OCI-M1 (cell line): ENCODE measurements around the gene DCAF6.
"Not testable (repeated sequence)": the region's sequence is repeated elsewhere in the genome, so short reads cannot be mapped to it uniquely, and the experiment has no call there.

ENCODE experiments used
- DNase-seq: peaks from one replicate; lab custom pipeline; 2025; lab: John Stamatoyannopoulos, UW

DCAF6 gene

GRCh38 chr1:168031627-168032026 lies 95.1 kb downstream of the DCAF6 start:
- DNase-seq, result no peak

- no peak for DNase-seq
Observed at GRCh38 chr1:168032029-168032428, 95.5 kb downstream of the DCAF6 start.

GRCh38 chr1:168035345-168035744 lies 98.9 kb downstream of the DCAF6 start:
- DNase-seq, result no peak

- no peak for DNase-seq
Observed at GRCh38 chr1:168042362-168042761, 105.9 kb downstream of the DCAF6 start.

- no peak for DNase-seq
Observed at GRCh38 chr1:168045311-168045710, 108.8 kb downstream of the DCAF6 start.

DNA sequence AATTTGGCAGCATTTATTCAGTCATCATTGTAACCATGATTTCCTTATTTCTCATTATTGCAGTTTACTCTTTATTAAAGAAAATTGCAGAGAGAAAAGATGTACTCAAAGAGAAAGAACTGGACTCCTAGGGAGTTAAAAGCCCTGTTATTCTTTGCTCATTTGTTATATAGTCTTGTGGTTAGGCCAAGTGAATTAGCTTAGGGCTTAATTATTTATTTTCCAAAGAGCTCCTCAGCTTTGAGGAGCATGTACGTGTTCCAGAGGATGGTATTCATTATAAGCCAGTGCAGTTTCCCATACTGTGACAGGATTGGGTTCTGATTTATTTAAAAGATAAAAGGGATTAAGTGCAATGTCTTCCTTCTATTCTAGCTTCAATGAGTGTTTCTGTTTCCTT lies 113.8 kb downstream of the DCAF6 start:
- no peak for DNase-seq

- DNase-seq, result no peak
Observed at GRCh38 chr1:168050880-168051279, 114.4 kb downstream of the DCAF6 start.

GRCh38 chr1:168053681-168054080 lies 117.2 kb downstream of the DCAF6 start:
- no peak for DNase-seq

- no peak for DNase-seq
Observed at GRCh38 chr1:168054117-168054516, 117.6 kb downstream of the DCAF6 start.

- not testable (repeated sequence) for DNase-seq
Observed at GRCh38 chr1:168056152-168056551, 119.7 kb downstream of the DCAF6 start.

DNA sequence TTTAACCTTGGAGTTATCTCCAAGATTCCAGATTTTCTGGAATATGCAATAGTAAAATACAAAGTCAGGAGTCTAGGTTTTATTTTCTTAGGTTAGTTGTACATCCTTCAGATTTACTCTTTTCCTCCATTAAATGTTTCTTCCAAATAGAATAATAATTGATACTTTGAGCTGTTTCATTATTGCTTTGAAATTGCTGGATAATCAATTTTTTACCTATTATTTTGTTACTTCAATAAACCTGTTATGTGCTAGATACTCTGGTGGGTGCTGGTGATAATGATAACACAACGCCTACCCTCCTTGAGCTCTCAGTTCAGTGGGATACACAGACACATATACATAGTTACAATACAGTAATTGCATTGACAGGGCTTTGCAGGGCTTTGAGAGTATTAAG lies 120.9 kb downstream of the DCAF6 start:
- no peak for DNase-seq

DNA sequence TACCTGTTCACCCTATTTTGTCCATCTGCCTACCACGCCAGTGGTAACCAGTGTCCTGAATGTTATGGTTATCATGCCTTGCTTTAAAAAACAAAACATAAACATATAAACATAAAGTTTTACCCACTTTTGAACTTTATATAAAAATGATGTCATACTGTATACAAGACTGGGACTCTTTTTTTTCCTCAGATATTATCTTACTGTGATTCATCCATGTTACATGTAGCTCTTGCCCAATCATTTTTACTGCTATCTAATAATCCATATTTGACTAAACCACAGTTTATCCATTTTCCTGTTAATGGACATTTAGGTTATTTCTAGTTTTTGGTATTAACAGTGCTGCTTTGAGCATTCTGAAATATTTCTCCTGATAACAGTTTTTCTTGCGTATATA lies 121.4 kb downstream of the DCAF6 start:
- DNase-seq, result peak; percentile 33

DNA sequence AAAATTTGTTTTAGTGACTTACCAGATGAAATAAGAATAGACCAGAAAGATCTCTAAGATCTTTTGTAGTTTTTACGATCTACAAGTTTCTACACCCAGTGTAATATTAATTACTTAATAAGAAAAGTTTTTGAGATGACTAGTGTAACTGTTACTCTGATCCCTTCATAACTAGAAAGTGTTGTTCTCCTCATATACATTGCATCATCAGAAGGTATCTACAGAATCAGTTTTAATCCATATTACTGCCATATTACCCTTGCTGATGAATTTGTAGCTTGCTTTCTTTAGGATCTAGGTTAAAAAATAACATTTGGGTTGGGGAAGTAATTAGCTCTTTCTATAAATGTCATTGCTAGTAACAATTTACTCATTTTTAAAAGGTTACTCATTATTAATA lies 127.7 kb downstream of the DCAF6 start:
- peak; percentile 12 for DNase-seq

DNA sequence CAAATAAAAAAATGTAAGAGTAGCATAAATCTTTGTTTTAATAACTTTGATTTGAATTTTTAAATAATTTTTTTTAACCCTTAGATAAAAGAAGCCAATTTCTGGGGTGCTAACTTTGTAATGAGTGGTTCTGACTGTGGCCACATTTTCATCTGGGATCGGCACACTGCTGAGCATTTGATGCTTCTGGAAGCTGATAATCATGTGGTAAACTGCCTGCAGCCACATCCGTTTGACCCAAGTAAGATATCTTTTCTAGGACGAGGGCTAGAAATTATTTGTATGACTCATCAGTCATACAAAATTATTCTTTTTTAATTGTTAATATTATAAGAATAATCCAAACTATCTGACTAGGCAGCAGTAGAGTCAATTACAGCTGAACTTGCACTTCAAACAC lies 129.0 kb downstream of the DCAF6 start:
- peak; percentile 60 for DNase-seq

- DNase-seq, result no peak
Observed at GRCh38 chr1:168069384-168069783, 132.9 kb downstream of the DCAF6 start.

- no peak for DNase-seq
Observed at GRCh38 chr1:168079761-168080160, 143.3 kb downstream of the DCAF6 start.

GRCh38 chr1:168081373-168082007 lies 145.0 kb downstream of the DCAF6 start:
- DNase-seq, result no peak

DNA sequence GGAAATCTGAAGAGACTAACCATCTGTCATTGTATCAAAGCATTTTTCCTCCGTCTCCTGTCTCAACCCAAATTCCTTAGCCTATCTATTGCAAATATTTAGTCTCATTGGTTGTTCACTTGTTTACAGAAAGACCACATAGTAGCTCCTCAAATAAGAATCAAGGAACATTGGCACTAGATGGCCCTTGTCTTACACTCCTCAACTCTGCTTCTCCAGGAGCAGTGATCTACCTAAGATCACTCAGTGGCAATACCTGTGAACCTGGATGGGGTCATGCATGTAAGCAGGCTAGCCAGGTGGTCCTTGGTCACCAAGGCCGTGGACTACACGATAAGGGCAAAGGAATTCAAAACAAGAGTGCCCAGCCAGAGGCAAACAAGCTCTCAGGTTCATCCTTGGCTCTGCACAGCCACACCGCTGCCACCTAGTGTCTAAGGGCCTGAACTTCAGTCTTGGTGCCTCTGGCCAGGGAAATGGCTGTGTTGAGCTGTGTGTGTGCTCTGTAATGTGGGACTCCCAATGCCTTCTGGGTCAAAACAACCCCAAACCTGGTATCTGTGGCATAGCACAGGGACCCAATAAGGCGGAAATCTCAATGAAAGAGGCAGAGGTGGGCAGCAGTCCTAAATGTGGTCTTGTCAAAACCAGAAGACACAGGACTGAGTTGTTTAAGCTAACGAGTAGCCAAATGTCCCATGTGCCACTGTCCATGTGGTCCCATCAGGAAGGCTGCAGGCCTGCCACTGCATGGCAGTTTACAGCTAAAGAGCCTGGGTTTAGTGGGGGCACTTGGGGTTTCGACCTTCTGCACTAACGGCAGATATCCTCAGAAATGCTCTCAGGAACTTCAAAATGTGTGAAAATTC lies 145.8 kb downstream of the DCAF6 start:
- peak; percentile 91 for DNase-seq

DNA sequence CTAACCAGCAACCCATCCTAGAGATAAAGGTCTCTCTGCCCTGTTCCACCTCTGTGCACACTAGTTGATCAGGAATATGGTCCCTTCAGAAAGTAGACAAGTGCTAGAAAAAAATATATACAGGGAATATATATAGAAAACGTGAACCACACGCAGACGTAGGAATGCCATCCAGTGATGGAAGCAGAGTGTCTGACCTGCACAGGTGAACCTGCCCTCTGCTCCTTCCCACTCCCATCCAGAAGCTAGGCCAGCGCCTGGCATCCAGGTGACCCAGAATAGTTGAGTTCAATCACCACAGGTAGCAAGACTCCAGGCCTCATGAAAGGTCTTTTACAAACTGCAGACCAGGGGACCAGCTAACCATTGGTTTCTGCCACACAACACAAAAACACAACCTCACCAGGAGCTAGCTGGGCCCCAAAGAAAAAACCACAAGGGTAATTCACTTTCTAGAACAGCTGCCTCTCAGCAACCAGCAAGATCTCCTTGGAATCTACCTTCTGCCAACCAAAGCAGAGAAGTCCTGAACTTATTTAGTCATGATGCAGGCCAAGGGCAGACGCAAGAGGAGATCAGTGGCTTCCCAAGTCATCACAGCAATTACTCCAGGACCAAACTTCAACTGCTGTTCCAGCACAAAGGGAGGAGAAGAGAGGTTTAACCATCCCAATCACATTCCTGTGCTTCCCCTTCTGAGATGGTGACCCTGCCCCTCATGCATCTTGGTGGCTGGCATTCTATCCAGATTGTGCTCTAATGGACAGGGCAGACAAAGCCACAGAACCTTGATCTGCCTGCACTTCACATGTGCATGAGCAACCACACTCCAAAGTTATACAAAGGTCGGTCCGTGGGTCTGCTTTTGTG lies 147.2 kb downstream of the DCAF6 start:
- DNase-seq, result no peak

- peak; percentile 88 for DNase-seq
Observed at GRCh38 chr1:168084396-168085231, 148.1 kb downstream of the DCAF6 start.

DNA sequence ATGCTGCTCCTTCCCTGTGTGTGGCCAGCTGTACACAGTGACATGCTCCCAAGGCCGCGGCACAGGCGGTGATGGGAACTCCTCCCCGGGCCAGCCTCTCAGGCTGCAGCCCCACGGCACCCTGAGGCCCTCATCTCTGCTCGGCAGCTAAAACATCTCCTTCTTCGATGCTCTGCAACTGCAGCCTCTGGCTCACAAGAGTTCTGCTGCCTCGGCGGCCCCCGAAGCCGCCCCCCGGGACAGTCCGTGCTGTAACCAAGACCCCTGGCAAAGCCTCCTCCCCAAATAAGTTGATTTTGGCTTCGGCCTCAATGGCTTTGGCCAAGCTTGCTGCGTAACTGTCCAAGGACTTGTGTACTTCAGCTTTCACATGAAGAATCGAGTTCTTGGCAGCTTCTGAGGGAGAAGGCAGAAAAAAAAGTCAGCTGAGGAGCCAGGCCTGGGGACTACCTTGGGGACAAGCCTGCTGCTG lies 149.0 kb downstream of the DCAF6 start:
- no peak for DNase-seq
